NCI-H128 (cell line): ENCODE data around the gene NOX4.
"Not testable (repeated sequence)": the region's sequence is repeated elsewhere in the genome, so short reads cannot be mapped to it uniquely, and the experiment has no call there.

ENCODE experiments used
- DNase-seq: peaks from one replicate; lab custom pipeline; 2025; ENCODE audit not compliant: unreplicated experiment; lab: John Stamatoyannopoulos, UW

NOX4 gene

GRCh38 chr11:89309321-89309985 lies 181.7 kb downstream of the NOX4 start:
- not testable (repeated sequence) for DNase-seq

GRCh38 chr11:89308272-89308671 lies 182.9 kb downstream of the NOX4 start:
- DNase-seq: not testable (repeated sequence)

- DNase-seq: not testable (repeated sequence)
Observed at GRCh38 chr11:89303029-89303428, 188.1 kb downstream of the NOX4 start.

- not testable (repeated sequence) for DNase-seq
Observed at GRCh38 chr11:89295023-89295422, 196.2 kb downstream of the NOX4 start.

GRCh38 chr11:89293965-89294679 lies 197.1 kb downstream of the NOX4 start:
- DNase-seq: no peak

- DNase-seq: not testable (repeated sequence)
Observed at GRCh38 chr11:89288004-89288403, 203.2 kb downstream of the NOX4 start.

- not testable (repeated sequence) for DNase-seq
Observed at GRCh38 chr11:89286601-89287000, 204.6 kb downstream of the NOX4 start.

GRCh38 chr11:89281032-89281677 lies 210.0 kb downstream of the NOX4 start:
- DNase-seq: not testable (repeated sequence)

GRCh38 chr11:89279176-89279575 lies 212.0 kb downstream of the NOX4 start:
- no peak for DNase-seq

GRCh38 chr11:89275966-89276365 lies 215.2 kb downstream of the NOX4 start:
- DNase-seq: no peak
